Activated naive CD4-positive, alpha-beta T cell treated with anti-CD3 and anti-CD28 coated beads, Interleukin-2, amount 50 U/mL, for 24 hours (primary cell): ENCODE data around the gene CYP19A1.

Source experiments
- H3K27ac Mint-ChIP-seq: one replicate; pipeline ENCODE4 v1.8.0; 2021; ENCODE audit warnings: mild to moderate bottlenecking, mixed read lengths
- H3K27me3 Mint-ChIP-seq: one replicate; pipeline ENCODE4 v1.8.0; 2021; ENCODE audit warnings: mixed read lengths
- H3K36me3 Mint-ChIP-seq: one replicate; pipeline ENCODE4 v1.8.0; 2021; ENCODE audit warnings: mixed read lengths
- H3K4me1 Mint-ChIP-seq: one replicate; pipeline ENCODE4 v1.8.0; 2021; ENCODE audit warnings: mixed read lengths
- H3K4me3 Mint-ChIP-seq: one replicate; pipeline ENCODE4 v1.8.0; 2021; ENCODE audit warnings: mild to moderate bottlenecking, mixed read lengths
- H3K9me3 Mint-ChIP-seq: one replicate; pipeline ENCODE4 v1.8.0; 2021; ENCODE audit warnings: mixed read lengths

The CYP19A1 gene

DNA sequence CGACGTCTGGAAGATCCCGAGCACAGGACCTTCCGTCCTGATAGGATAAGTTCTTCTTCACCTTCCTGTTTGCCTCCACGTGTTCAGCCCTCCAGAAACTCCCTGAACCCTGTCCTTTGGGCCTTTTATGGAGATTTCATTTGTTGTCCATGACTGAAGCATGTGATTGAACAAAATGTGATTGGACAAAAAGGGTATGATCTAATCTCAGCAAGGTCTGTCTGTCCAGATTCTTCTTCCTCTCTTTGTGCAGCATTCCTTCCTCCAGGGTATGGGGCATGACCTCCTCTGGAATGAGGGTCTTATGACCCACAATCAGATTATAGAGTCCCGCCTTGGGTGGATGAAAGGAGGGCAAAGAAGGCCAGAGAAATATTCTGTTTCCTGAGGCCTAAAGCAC is at the start of gene CYP19A1:
Gene CYP19A1, minus strand, starts transcription at position 101 of the 400 bp plus-strand sequence. CDS start 95,684 bp downstream, outside the sequence.
- H3K36me3 Mint-ChIP-seq: no peaks in the 10 kb centered on the region
- H3K9me3 Mint-ChIP-seq: no peaks in the 10 kb centered on the region
- H3K4me1 Mint-ChIP-seq: no peaks in the 10 kb centered on the region
- H3K27ac Mint-ChIP-seq: no peak within 1 kb of the TSS
- H3K27me3 Mint-ChIP-seq: peaks cover 20% of the 10 kb centered on the region
- no peak within 1 kb of the TSS for H3K4me3 Mint-ChIP-seq

DNA sequence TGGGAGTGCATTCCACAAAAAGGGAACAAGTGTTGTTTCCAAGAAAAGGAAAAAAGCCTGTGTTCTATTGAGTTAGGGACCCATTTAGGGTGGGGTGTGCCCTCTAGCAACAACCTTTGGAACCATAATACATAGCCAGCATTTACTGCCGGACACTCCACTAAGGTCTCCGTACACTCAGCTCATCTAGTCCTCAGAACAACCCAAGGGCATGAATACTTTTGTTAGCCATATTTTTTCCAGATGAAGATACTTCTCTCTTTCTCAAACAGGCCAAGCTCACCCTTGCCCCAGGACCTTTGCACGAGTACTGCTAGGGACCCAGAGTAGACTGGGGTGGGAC is 49.3 kb upstream of the CYP19A1 start:
- no peak overlapping the region for H3K27ac Mint-ChIP-seq
- no peaks in the 10 kb centered on the region for H3K36me3 Mint-ChIP-seq
- peaks cover 9% of the 10 kb centered on the region for H3K27me3 Mint-ChIP-seq
- no peaks in the 10 kb centered on the region for H3K9me3 Mint-ChIP-seq
- no peaks in the 10 kb centered on the region for H3K4me1 Mint-ChIP-seq
- H3K4me3 Mint-ChIP-seq: no peak overlapping the region

DNA sequence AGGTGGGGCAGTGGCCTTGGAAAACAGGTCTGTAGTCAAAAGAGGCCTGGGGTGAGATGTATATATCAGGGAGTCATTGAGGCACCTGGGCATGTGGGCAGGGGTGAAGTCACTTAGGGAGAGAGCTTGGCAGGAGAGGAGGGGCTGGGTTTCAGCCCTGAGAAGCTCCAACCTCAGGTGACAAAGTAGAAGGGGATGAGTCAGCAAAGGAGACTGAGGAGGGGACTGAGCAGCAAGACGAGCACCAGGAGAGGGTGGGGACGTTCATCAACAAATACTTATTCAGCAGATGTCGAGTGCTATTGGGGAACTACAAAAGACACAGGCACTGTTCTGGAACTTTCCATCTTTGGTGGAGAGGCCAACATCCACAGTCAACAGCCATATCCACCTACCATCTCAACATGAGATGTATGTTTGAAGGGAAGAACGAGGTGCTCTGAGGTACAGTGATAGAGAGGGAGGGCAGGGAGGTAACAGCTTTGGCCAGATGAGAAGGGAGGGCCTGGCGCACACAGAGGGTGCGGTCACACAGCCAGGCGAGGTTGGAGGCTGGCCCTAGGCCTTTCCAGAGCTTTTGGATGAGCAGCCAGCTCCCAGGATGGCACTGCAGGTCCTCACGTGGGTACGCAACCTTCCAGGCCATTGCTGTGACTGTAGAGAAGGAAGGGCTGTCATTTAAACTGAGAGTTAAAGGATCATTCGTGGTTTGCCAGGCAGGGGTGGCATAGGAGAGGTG is 48.7 kb upstream of the CYP19A1 start:
- no peaks in the 10 kb centered on the region for H3K9me3 Mint-ChIP-seq
- no peaks in the 10 kb centered on the region for H3K36me3 Mint-ChIP-seq
- H3K27ac Mint-ChIP-seq: no peak overlapping the region
- H3K27me3 Mint-ChIP-seq: peaks cover 10% of the 10 kb centered on the region
- H3K4me1 Mint-ChIP-seq: no peaks in the 10 kb centered on the region
- H3K4me3 Mint-ChIP-seq: no peak overlapping the region

DNA sequence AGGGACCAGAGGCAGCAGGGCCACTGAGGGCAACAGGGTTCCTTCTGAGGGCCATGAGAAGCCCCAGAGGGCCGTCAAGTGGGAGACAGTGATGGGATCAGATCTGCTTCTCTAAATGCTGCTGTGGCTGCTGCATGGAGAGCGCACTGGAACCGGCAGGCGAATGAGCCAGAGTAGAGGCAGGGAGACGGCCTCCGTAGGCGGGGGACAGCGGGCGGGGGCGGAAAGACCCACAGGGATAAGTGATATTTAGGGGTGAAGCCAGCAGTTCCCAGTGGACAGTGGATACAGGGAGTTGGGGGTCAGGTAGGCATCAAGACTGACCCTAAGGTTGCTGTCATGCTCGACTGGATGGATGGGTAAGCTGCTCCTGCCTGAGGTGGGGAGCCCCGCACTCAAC is 48.1 kb upstream of the CYP19A1 start:
- peaks cover 10% of the 10 kb centered on the region for H3K27me3 Mint-ChIP-seq
- no peak overlapping the region for H3K27ac Mint-ChIP-seq
- H3K9me3 Mint-ChIP-seq: no peaks in the 10 kb centered on the region
- H3K36me3 Mint-ChIP-seq: no peaks in the 10 kb centered on the region
- no peak overlapping the region for H3K4me3 Mint-ChIP-seq
- H3K4me1 Mint-ChIP-seq: no peaks in the 10 kb centered on the region

- no peaks in the 10 kb centered on the region for H3K9me3 Mint-ChIP-seq
- H3K27ac Mint-ChIP-seq: no peak overlapping the region
- H3K4me1 Mint-ChIP-seq: no peaks in the 10 kb centered on the region
- H3K27me3 Mint-ChIP-seq: peaks cover 11% of the 10 kb centered on the region
- H3K4me3 Mint-ChIP-seq: no peak overlapping the region
- H3K36me3 Mint-ChIP-seq: no peaks in the 10 kb centered on the region
Observed at GRCh38 chr15:51386029-51386428, 47.6 kb upstream of the CYP19A1 start.

DNA sequence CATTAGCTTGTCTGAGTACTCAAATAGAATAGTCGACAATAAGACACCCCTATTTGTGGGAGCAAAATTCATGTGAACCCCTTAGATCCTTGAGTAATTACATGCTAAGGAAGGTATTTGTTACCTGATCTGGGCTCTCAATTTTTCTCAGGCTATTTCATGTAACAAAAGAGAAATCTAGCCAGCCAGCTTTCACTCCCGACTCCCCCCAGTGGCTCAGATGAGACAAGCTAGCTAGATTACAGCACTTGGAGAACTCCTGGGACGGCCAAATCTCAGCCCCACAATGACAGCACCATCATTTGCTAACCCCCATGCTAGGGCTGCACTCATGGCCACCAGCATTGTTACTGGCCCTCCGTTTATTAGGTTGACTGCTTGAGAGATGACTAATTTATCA is 44.4 kb upstream of the CYP19A1 start:
- Mint-ChIP-seq H3K36me3 (no peaks in the 10 kb centered on the region), H3K27me3 (peaks cover 9% of the 10 kb centered on the region), H3K4me1 (no peaks in the 10 kb centered on the region), H3K4me3 (no peak overlapping the region), H3K27ac (no peak overlapping the region), H3K9me3 (no peaks in the 10 kb centered on the region)

DNA sequence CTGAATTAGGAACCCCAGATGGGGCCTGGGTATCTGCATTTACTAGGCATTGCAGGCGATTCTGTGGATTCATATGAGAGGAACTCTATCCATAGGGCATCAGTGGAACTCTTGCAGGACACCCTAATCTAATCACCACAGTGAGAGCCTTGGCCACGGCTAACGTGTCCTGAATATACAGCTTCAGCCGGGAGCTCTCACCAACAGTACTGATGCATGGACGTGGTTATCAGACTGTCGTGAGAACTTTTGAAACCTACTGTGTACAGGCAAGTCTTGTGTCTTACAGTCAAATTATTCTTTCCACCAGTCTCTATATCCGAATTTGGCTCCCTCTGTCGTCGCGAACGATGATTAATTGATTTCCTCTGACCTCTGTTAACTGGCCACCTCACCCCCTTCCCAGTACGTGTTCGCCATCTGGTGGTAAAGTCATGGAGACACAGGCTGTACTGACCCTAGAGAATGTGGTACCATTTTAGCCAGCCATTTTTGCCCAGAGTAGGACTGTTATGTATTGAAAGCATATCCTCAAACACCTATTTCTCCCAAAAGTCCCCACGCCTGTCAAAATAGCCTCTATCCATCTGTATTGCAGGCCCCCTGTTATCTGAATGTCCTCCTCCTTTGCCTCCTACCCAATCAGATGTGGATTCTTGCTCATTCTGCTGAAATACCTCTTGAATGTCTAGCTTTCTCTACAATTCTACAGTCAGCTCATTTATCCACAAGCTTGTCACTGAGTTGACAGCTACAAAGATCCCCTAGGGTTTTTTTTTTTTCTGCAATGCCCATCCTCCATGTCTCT is 42.8 kb upstream of the CYP19A1 start:
- H3K9me3 Mint-ChIP-seq: no peaks in the 10 kb centered on the region
- no peaks in the 10 kb centered on the region for H3K4me1 Mint-ChIP-seq
- H3K36me3 Mint-ChIP-seq: no peaks in the 10 kb centered on the region
- H3K27ac Mint-ChIP-seq: no peak overlapping the region
- H3K4me3 Mint-ChIP-seq: no peak overlapping the region
- peaks cover 9% of the 10 kb centered on the region for H3K27me3 Mint-ChIP-seq

DNA sequence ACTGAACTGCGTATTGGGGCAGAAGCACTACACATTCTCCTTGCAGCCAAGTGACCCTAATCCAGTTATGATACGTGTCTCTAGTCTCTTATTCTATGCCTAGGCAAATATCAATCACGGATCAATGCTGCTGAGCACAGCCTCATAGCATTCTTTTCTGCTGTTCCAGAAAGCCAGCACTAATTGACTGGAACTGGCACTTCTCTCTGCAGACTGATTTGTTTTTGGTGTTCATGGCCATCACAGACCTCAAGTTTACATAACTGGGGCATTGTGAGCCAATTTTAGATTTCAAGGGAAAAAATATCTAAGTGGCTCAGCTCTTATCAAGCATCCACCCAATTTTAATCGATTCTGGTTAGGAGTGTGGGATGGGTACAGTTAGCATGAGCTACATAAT is 41.0 kb upstream of the CYP19A1 start:
- Mint-ChIP-seq H3K27me3 (peaks cover 7% of the 10 kb centered on the region), H3K27ac (no peak overlapping the region)

DNA sequence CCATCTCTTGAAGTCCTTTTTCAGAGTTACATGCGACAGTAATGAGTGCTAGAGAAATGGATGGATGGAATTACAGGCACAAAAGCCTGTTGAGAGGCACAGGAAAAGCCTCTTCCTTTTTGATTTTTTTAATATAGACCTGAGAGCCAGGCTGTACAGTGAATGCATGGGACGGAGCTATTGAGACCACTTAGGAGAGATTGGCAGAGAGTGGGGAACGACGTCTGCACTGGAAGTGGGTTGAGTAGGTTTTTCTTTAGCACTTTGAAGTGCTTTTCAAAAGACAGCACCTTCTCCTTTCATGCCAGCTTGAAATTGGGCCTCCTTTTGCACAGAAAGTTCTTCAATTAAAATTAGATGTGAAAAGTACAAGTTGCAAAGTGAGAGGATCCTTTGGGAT is 40.0 kb upstream of the CYP19A1 start:
- H3K4me1 Mint-ChIP-seq: no peaks in the 10 kb centered on the region
- no peak overlapping the region for H3K27ac Mint-ChIP-seq
- H3K27me3 Mint-ChIP-seq: peaks cover 7% of the 10 kb centered on the region

More for the DNA sequence above, 41.0 kb upstream of the CYP19A1 start:
- no peak overlapping the region for H3K4me3 Mint-ChIP-seq
- no peaks in the 10 kb centered on the region for H3K36me3 Mint-ChIP-seq
- no peaks in the 10 kb centered on the region for H3K4me1 Mint-ChIP-seq
- no peaks in the 10 kb centered on the region for H3K9me3 Mint-ChIP-seq

GRCh38 chr15:51377038-51377786 is 38.8 kb upstream of the CYP19A1 start:
- no peak overlapping the region for H3K27ac Mint-ChIP-seq
- H3K4me1 Mint-ChIP-seq: no peaks in the 10 kb centered on the region
- no peaks in the 10 kb centered on the region for H3K36me3 Mint-ChIP-seq
- H3K9me3 Mint-ChIP-seq: no peaks in the 10 kb centered on the region
- no peak overlapping the region for H3K4me3 Mint-ChIP-seq
- peaks cover 2% of the 10 kb centered on the region for H3K27me3 Mint-ChIP-seq

More for the DNA sequence above, 40.0 kb upstream of the CYP19A1 start:
- Mint-ChIP-seq H3K4me3 (no peak overlapping the region), H3K9me3 (no peaks in the 10 kb centered on the region), H3K36me3 (no peaks in the 10 kb centered on the region)

GRCh38 chr15:51375966-51376640 is 37.7 kb upstream of the CYP19A1 start:
- H3K27me3 Mint-ChIP-seq: no peaks in the 10 kb centered on the region
- H3K36me3 Mint-ChIP-seq: no peaks in the 10 kb centered on the region
- H3K9me3 Mint-ChIP-seq: no peaks in the 10 kb centered on the region
- no peak overlapping the region for H3K27ac Mint-ChIP-seq
- H3K4me1 Mint-ChIP-seq: no peaks in the 10 kb centered on the region
- no peak overlapping the region for H3K4me3 Mint-ChIP-seq

DNA sequence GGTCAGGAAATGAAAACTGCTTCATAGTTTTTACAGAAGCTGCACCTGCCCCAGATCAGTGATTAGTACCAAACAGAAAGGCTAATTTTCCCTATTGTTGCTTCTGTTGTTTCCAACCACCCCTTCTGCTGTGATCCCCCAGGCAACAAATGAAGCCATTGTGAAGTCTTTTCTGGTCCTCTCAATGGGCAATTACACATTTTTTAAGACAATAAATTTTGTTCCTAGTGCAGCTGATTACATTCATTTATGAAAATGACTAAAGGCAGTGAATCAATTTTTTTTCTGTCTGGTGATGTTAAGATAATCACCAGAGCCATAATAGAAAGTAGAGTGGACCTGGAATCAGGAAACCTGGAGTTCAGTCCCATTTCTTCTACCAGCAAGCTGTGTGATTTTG is 35.7 kb upstream of the CYP19A1 start:
- no peak overlapping the region for H3K27ac Mint-ChIP-seq
- H3K27me3 Mint-ChIP-seq: no peaks in the 10 kb centered on the region
- no peaks in the 10 kb centered on the region for H3K9me3 Mint-ChIP-seq
- H3K36me3 Mint-ChIP-seq: no peaks in the 10 kb centered on the region
- no peaks in the 10 kb centered on the region for H3K4me1 Mint-ChIP-seq
- H3K4me3 Mint-ChIP-seq: no peak overlapping the region

GRCh38 chr15:51371266-51371665 is 32.9 kb upstream of the CYP19A1 start:
- no peaks in the 10 kb centered on the region for H3K4me1 Mint-ChIP-seq
- no peak overlapping the region for H3K27ac Mint-ChIP-seq
- no peak overlapping the region for H3K4me3 Mint-ChIP-seq
- no peaks in the 10 kb centered on the region for H3K27me3 Mint-ChIP-seq
- no peaks in the 10 kb centered on the region for H3K9me3 Mint-ChIP-seq
- no peaks in the 10 kb centered on the region for H3K36me3 Mint-ChIP-seq

GRCh38 chr15:51369451-51369761 is 31.0 kb upstream of the CYP19A1 start:
- Mint-ChIP-seq H3K9me3 (no peaks in the 10 kb centered on the region), H3K4me1 (no peaks in the 10 kb centered on the region), H3K27ac (no peak overlapping the region), H3K27me3 (peaks cover 1% of the 10 kb centered on the region), H3K4me3 (no peak overlapping the region), H3K36me3 (no peaks in the 10 kb centered on the region)

DNA sequence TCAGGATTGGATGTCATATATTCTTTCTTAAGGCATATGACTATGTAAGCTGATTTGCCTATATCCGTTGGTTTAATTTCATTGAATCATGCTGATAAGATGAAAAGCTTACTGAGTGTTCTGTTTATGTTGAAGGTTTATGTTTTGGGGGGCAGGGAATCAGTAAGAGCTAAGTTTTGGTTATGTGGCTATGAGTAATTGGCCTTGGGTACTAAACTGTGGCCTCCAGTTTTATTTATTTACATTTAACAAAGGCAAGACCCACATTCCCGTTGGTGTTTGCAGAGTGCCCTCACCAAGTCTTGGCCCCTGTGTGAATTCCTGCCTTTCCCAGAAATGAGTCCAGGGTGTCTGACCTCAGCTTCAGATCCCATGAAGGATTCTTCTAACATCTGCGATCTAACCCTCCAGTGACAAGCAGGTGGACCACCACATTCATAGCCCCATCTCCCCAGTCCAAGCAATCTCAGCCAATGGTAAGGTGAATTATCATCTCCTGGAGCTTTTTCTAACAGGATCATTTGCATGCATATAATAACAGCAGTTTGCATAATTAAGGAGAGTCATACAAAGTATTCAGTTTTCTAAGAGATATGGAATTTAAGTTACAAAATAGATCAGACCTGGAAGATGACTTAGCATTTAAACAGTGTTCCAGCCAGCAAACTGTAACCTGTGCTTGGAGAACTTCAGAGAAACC is 30.5 kb upstream of the CYP19A1 start:
- H3K4me1 Mint-ChIP-seq: no peaks in the 10 kb centered on the region
- no peaks in the 10 kb centered on the region for H3K9me3 Mint-ChIP-seq
- H3K27ac Mint-ChIP-seq: no peak overlapping the region
- peaks cover 1% of the 10 kb centered on the region for H3K27me3 Mint-ChIP-seq
- H3K36me3 Mint-ChIP-seq: no peaks in the 10 kb centered on the region
- H3K4me3 Mint-ChIP-seq: no peak overlapping the region
